Activated T-helper 1 cell treated with anti-CD3 and anti-CD28 coated beads, Interleukin-12 subunit alpha, Interleukin-12 subunit beta, Interleukin-2, Interleukin-4 antibody, amounts not matched to agents 30 ng/mL and 10 ng/mL and 1 ng/mL, durations not matched to agents 14 hours and 24 hours and 36 hours (primary cell): ENCODE results near the gene PYCARD. TPM values are rescaled to one million over a fixed set of nuclear protein-coding genes. Genes with fewer than 3 reads are reported as not detected.
"Not testable (repeated sequence)": the region's sequence is repeated elsewhere in the genome, so short reads cannot be mapped to it uniquely, and the experiment has no call there.

Experiments
- DNase-seq: peaks from one replicate; pipeline ENCODE4 v3.0.0; 2021; ENCODE audit warnings: low spot score
- H3K27ac Mint-ChIP-seq: one replicate; pipeline ENCODE4 v1.8.0; 2021; ENCODE audit warnings: mild to moderate bottlenecking, mixed read lengths
- H3K27me3 Mint-ChIP-seq: one replicate; pipeline ENCODE4 v1.8.0; 2022; ENCODE audit warnings: mild to moderate bottlenecking, moderate library complexity, mixed read lengths; ENCODE audit not compliant: insufficient read depth
- H3K36me3 Mint-ChIP-seq: one replicate; pipeline ENCODE4 v1.8.0; 2021; ENCODE audit warnings: low read depth, mixed read lengths
- H3K4me1 Mint-ChIP-seq: one replicate; pipeline ENCODE4 v1.8.0; 2021; ENCODE audit warnings: low read depth, mixed read lengths
- H3K4me3 Mint-ChIP-seq: one replicate; pipeline ENCODE4 v1.8.0; 2021; ENCODE audit warnings: mild to moderate bottlenecking, moderate library complexity, mixed read lengths
- H3K9me3 Mint-ChIP-seq: one replicate; pipeline ENCODE4 v1.8.0; 2021; ENCODE audit warnings: mixed read lengths
- intact Hi-C: fragments of 100-400 bp; cut with micrococcal nuclease; formaldehyde crosslinking; loops from one replicate; pipeline ENCODE4 v1.15.1; 2024
- total RNA-seq: library from RNA; stranded (reverse); gene quantifications from 2 replicates; pipeline ENCODE4 v1.2.3, GENCODE V29; 2022

PYCARD gene
- total RNA-seq, 1 donor from 2014 or later, result 21.2 TPM

GRCh38 chr16:31206776-31207175 is 4.2 kb upstream of the PYCARD start:
- Mint-ChIP-seq H3K9me3 (no peaks in the 10 kb centered on the region), H3K27me3 (peaks cover 5% of the 10 kb centered on the region), H3K36me3 (peaks cover 3% of the 10 kb centered on the region), H3K4me3 (no peak overlapping the region), H3K4me1 (peaks cover 24% of the 10 kb centered on the region), H3K27ac (no peak overlapping the region)
- intact Hi-C loops, result no loop called here
- DNase-seq, result no peak

GRCh38 chr16:31204871-31205666 is 2.5 kb upstream of the PYCARD start:
- peaks cover 8% of the 10 kb centered on the region for H3K36me3 Mint-ChIP-seq
- H3K27ac Mint-ChIP-seq, result no peak overlapping the region

GRCh38 chr16:31201582-31202413 is 762 bp downstream of the PYCARD start:
- peak; percentile 37 for DNase-seq
- peaks cover 4% of the 10 kb centered on the region for H3K27me3 Mint-ChIP-seq
- peak overlapping the region; percentile 85 for H3K4me3 Mint-ChIP-seq
- peaks cover 17% of the 10 kb centered on the region for H3K36me3 Mint-ChIP-seq
- H3K4me1 Mint-ChIP-seq, result peaks cover 55% of the 10 kb centered on the region
- intact Hi-C loops, result loop anchor here (1.0 to 5.0 kb wide), 7 partner anchors 15 to 666 kb away; partner anchors contain the start of genes ITGAX and PYDC1
- H3K27ac Mint-ChIP-seq, result peak overlapping the region; percentile 80
- no peaks in the 10 kb centered on the region for H3K9me3 Mint-ChIP-seq

More at GRCh38 chr16:31204871-31205666, 2.5 kb upstream of the PYCARD start:
- intact Hi-C loops, result loop anchor here (5.0 kb wide), 2 partner anchors 152 to 662 kb away; partner anchors contain the start of gene ITGAX
- peaks cover 5% of the 10 kb centered on the region for H3K27me3 Mint-ChIP-seq
- H3K4me3 Mint-ChIP-seq, result peak overlapping the region; percentile 23
- DNase-seq, result no peak
- H3K4me1 Mint-ChIP-seq, result peaks cover 32% of the 10 kb centered on the region
- no peaks in the 10 kb centered on the region for H3K9me3 Mint-ChIP-seq

GRCh38 chr16:31200821-31201568 is 1.6 kb downstream of the PYCARD start:
- Mint-ChIP-seq H3K27ac (peak overlapping the region; percentile 33), H3K4me3 (peak overlapping the region; percentile 85), H3K9me3 (no peaks in the 10 kb centered on the region), H3K27me3 (no peaks in the 10 kb centered on the region), H3K4me1 (peaks cover 55% of the 10 kb centered on the region), H3K36me3 (peaks cover 23% of the 10 kb centered on the region)
- intact Hi-C loops, result loop anchor here (1.0 to 5.0 kb wide), 8 partner anchors 16 to 666 kb away; partner anchors contain the start of genes ITGAX and PYDC1
- DNase-seq, result peak; percentile 49

- intact Hi-C loops, result loop anchor here (1.0 to 5.0 kb wide), 6 partner anchors 17 to 667 kb away; partner anchors contain the start of genes ITGAX and PYDC1
- peak overlapping the region; percentile 1 for H3K4me3 Mint-ChIP-seq
- DNase-seq, H3K27ac Mint-ChIP-seq, H3K9me3 Mint-ChIP-seq, H3K27me3 Mint-ChIP-seq: not testable (repeated sequence)
- H3K36me3 Mint-ChIP-seq, result peaks cover 27% of the 10 kb centered on the region
- H3K4me1 Mint-ChIP-seq, result peaks cover 55% of the 10 kb centered on the region
Measured at GRCh38 chr16:31200111-31200510, 2.4 kb downstream of the PYCARD start.

- peaks cover 50% of the 10 kb centered on the region for H3K4me1 Mint-ChIP-seq
- peak overlapping the region; percentile 0 for H3K4me3 Mint-ChIP-seq
- peaks cover 31% of the 10 kb centered on the region for H3K36me3 Mint-ChIP-seq
- intact Hi-C loops, result loop anchor here (1.0 to 5.0 kb wide), 6 partner anchors 17 to 668 kb away; partner anchors contain the start of genes ITGAX and PYDC1
- peak overlapping the region; percentile 10 for H3K27ac Mint-ChIP-seq
- no peaks in the 10 kb centered on the region for H3K27me3 Mint-ChIP-seq
- DNase-seq, result no peak
- no peaks in the 10 kb centered on the region for H3K9me3 Mint-ChIP-seq
Measured at GRCh38 chr16:31199430-31200041, 3.0 kb downstream of the PYCARD start.

GRCh38 chr16:31198207-31198882 is 4.2 kb downstream of the PYCARD start:
- Mint-ChIP-seq H3K4me1 (peaks cover 45% of the 10 kb centered on the region), H3K9me3 (no peaks in the 10 kb centered on the region), H3K4me3 (no peak overlapping the region), H3K36me3 (peaks cover 32% of the 10 kb centered on the region), H3K27me3 (no peaks in the 10 kb centered on the region), H3K27ac (peak overlapping the region; percentile 73)
- intact Hi-C loops, result no loop called here
- no peak for DNase-seq

GRCh38 chr16:31196324-31197088 is 6.1 kb downstream of the PYCARD start:
- Mint-ChIP-seq H3K4me1 (peaks cover 47% of the 10 kb centered on the region), H3K36me3 (peaks cover 46% of the 10 kb centered on the region), H3K4me3 (no peak overlapping the region), H3K27me3 (no peaks in the 10 kb centered on the region), H3K9me3 (no peaks in the 10 kb centered on the region), H3K27ac (peak overlapping the region; percentile 65)
- intact Hi-C loops, result no loop called here
- DNase-seq, result no peak

GRCh38 chr16:31195861-31196260 is 6.7 kb downstream of the PYCARD start:
- H3K4me3 Mint-ChIP-seq, H3K9me3 Mint-ChIP-seq, intact Hi-C loops, H3K27me3 Mint-ChIP-seq, DNase-seq: not testable (repeated sequence)
- Mint-ChIP-seq H3K27ac (peak overlapping the region; percentile 65), H3K36me3 (peaks cover 48% of the 10 kb centered on the region), H3K4me1 (peaks cover 47% of the 10 kb centered on the region)

GRCh38 chr16:31194898-31195297 is 7.7 kb downstream of the PYCARD start:
- no peaks in the 10 kb centered on the region for H3K9me3 Mint-ChIP-seq
- no peak overlapping the region for H3K4me3 Mint-ChIP-seq
- intact Hi-C loops, result no loop called here
- H3K27ac Mint-ChIP-seq, result peak overlapping the region; percentile 36
- H3K36me3 Mint-ChIP-seq, result peaks cover 56% of the 10 kb centered on the region
- no peak for DNase-seq
- peaks cover 51% of the 10 kb centered on the region for H3K4me1 Mint-ChIP-seq
- H3K27me3 Mint-ChIP-seq, result no peaks in the 10 kb centered on the region

- Mint-ChIP-seq H3K9me3 (no peaks in the 10 kb centered on the region), H3K36me3 (peaks cover 60% of the 10 kb centered on the region), H3K4me3 (no peak overlapping the region), H3K4me1 (peaks cover 51% of the 10 kb centered on the region), H3K27me3 (no peaks in the 10 kb centered on the region), H3K27ac (peak overlapping the region; percentile 49)
- no peak for DNase-seq
- intact Hi-C loops, result no loop called here
Measured at GRCh38 chr16:31193874-31194273, 8.7 kb downstream of the PYCARD start.
